B cell (primary cell): ENCODE data around the gene ANO5. TPM values are rescaled to one million over a fixed set of nuclear protein-coding genes. Genes with fewer than 3 reads are reported as not detected.

Experiments used
- ATAC-seq: fragments of 200-7000 bp; cut with Tn5 transposase; one replicate; pipeline ENCODE4 v1.10.0; 2021; ENCODE audit warnings: low read depth, mild to moderate bottlenecking, moderate number of reproducible peaks, moderate library complexity
- CTCF ChIA-PET: fragments of 350-600 bp; sonication (Branson Sonifier 250); formaldehyde crosslinking; loops from one replicate; lab custom pipeline; 2021; ENCODE audit warnings: antibody characterized with exemption, inconsistent platforms; lab: Charles Lee
- POLR2A ChIA-PET: fragments of 350-600 bp; sonication (Branson Sonifier 250); formaldehyde crosslinking; loops from one replicate; lab custom pipeline; 2021; ENCODE audit warnings: antibody characterized with exemption; lab: Charles Lee
- DNase-seq: peaks from one replicate; pipeline ENCODE4 v3.0.0; 2013
- H2AFZ ChIP-seq: 2 replicates; pipeline ENCODE4 v1.6.1; 2012; ENCODE audit warnings: mild to moderate bottlenecking, low read depth, low read length; ENCODE audit not compliant: insufficient read depth, poor library complexity, severe bottlenecking
- H3K27ac ChIP-seq, 2 donors: 1 replicate in 1 of 2; 2 replicates in 1 of 2; pipeline ENCODE4 v1.5.1; 2012 to 2013; ENCODE audit warnings: low read length in 2 of 2, mild to moderate bottlenecking in 2 of 2, moderate library complexity in 1 of 2
- H3K27me3 ChIP-seq, 4 experiments: fragments of 200-600 bp in 1 of 4; sonication (generic) in 1 of 4; replicated peaks in 1 of 4; 1 replicate in 2 of 4; 2 replicates in 2 of 4; pipeline versions ENCODE4 v1.6.1 to v1.7.0; 2013 to 2016; ENCODE audit warnings: low read length in 3 of 4, mild to moderate bottlenecking in 2 of 4, mixed read lengths in 1 of 4, moderate library complexity in 1 of 4; ENCODE audit not compliant: insufficient read depth in 4 of 4, control insufficient read depth in 3 of 4; ENCODE audit errors: control extremely low read depth in 1 of 4
- H3K36me3 ChIP-seq, 2 experiments: replicated peaks in 1 of 2; 1 replicate in 1 of 2; 2 replicates in 1 of 2; pipeline versions ENCODE4 v1.6.1 to v1.7.1; 2013; ENCODE audit warnings: low read length in 1 of 2; ENCODE audit not compliant: insufficient read depth in 2 of 2, control insufficient read depth in 1 of 2; ENCODE audit errors: control extremely low read depth in 1 of 2, extremely low read depth in 1 of 2
- H3K4me1 ChIP-seq, 2 donors: fragments of 200-600 bp in 1 of 2; sonication (generic) in 1 of 2; 1 replicate in 1 of 2; 2 replicates in 1 of 2; pipeline versions ENCODE4 v1.5.1 to v1.6.1; 2013 to 2017; ENCODE audit warnings: low read length in 2 of 2; ENCODE audit not compliant: control insufficient read depth in 2 of 2, insufficient read depth in 2 of 2
- H3K4me2 ChIP-seq: replicated peaks from 2 replicates; pipeline ENCODE3; 2012; ENCODE audit warnings: mild to moderate bottlenecking, low read depth, low read length; ENCODE audit not compliant: poor library complexity, severe bottlenecking
- H3K4me3 ChIP-seq, 5 experiments: fragments of 200-600 bp in 1 of 5; sonication (generic) in 1 of 5; 1 replicate in 3 of 5; 2 replicates in 2 of 5; pipeline versions ENCODE4 v1.5.1 to v1.7.0; 2011 to 2016; ENCODE audit warnings: low read length in 4 of 5, mild to moderate bottlenecking in 4 of 5, low read depth in 2 of 5, control low read depth in 1 of 5, moderate library complexity in 1 of 5; ENCODE audit not compliant: insufficient read depth in 1 of 5; ENCODE audit errors: control extremely low read depth in 1 of 5, extremely low read depth in 1 of 5
- H3K79me2 ChIP-seq: fragments of 200-600 bp; sonication (generic); one replicate; pipeline ENCODE4 v1.6.0; 2016; ENCODE audit warnings: low read length; ENCODE audit not compliant: control insufficient read depth, insufficient read depth
- H3K9ac ChIP-seq: fragments of 200-600 bp; sonication (generic); 2 replicates; pipeline ENCODE4 v1.6.1; 2017; ENCODE audit warnings: mild to moderate bottlenecking, low read length, moderate library complexity
- H3K9me3 ChIP-seq, 3 donors: one replicate each; pipeline versions ENCODE4 v1.6.1 to v1.7.1; 2013; ENCODE audit warnings: low read length in 2 of 3; ENCODE audit not compliant: control insufficient read depth in 2 of 3, insufficient read depth in 1 of 3; ENCODE audit errors: control extremely low read depth in 1 of 3
- H4K20me1 ChIP-seq: 2 replicates; pipeline ENCODE4 v1.6.0; 2012; ENCODE audit warnings: mild to moderate bottlenecking, low read length; ENCODE audit not compliant: insufficient read depth, control insufficient read depth, poor library complexity, severe bottlenecking
- H3K27ac Mint-ChIP-seq: one replicate; pipeline ENCODE4 v1.8.0; 2021; ENCODE audit warnings: mixed read lengths
- H3K27me3 Mint-ChIP-seq: one replicate; pipeline ENCODE4 v1.8.0; 2021; ENCODE audit warnings: mixed read lengths
- H3K4me1 Mint-ChIP-seq: one replicate; pipeline ENCODE4 v1.8.0; 2021; ENCODE audit warnings: mixed read lengths
- H3K4me3 Mint-ChIP-seq: one replicate; pipeline ENCODE4 v1.8.0; 2021; ENCODE audit warnings: mixed read lengths
- H3K9me3 Mint-ChIP-seq: one replicate; pipeline ENCODE4 v1.8.0; 2022; ENCODE audit warnings: mixed read lengths; ENCODE audit not compliant: insufficient read depth
- CTCF ChIP-seq: fragments of 200-600 bp; IDR thresholded peaks from one replicate; pipeline ENCODE4 v1.8.0; 2022; ENCODE audit warnings: antibody characterized with exemption, mild to moderate bottlenecking
- EZH2 ChIP-seq: IDR thresholded peaks from 2 replicates; pipeline ENCODE4 v1.6.1; 2012; ENCODE audit warnings: borderline replicate concordance, low read depth, mild to moderate bottlenecking, moderate library complexity, low read length; ENCODE audit not compliant: insufficient read depth, poor library complexity, severe bottlenecking
- WGBS: methylation state at CpG from one replicate; pipeline ENCODE4 v1.1.5; 2013; ENCODE audit warnings: missing lambda C conversion rate; ENCODE audit not compliant: insufficient coverage; 5-methylcytosine and 5-hydroxymethylcytosine counted together
- intact Hi-C: fragments of 100-400 bp; cut with micrococcal nuclease; formaldehyde crosslinking; loops from one replicate; pipeline ENCODE4 v1.10.0; 2022
- polyA plus RNA-seq: library from polyadenylated mRNA; depleted of rRNA; stranded (reverse); fragments of >200 nt; gene quantifications from 2 replicates; pipeline ENCODE4 v1.2.3, GENCODE V29; 2012
- total RNA-seq, 2 donors: library from RNA; stranded (reverse); fragments of 120-200 nt in 1 of 2; gene quantifications; 1 replicate in 1 of 2; 2 replicates in 1 of 2; pipeline versions ENCODE4 v1.2.3 to v1.2.4, GENCODE V29; 2013 to 2022

The ANO5 gene
- total and polyA plus RNA-seq, 2 donors (not counting 1 experiment from before 2014, with no cell fraction given): not detected

DNA sequence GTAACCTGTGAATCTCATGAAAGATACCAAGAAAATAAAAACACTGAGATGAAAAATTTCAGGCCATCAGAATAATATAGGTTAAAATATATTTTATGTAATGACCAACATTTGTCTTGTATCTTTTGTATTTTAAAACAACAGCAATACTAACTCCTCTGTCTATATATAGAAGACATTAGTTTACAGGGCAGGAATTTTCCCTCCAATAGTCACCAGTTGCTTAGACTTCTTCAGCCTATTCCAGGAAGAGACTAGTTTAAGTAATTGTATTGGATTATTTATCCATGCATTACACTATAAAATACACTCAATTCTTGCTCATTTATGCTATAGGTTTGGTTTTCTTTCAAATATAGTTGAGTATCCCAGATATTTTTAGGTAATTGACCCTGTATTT is 24.1 kb downstream of the ANO5 start:
- no peaks in the 10 kb centered on the region for H3K27me3 Mint-ChIP-seq
- Histone ChIP-seq H3K36me3 (no peaks in the 10 kb centered on the region), H4K20me1 (no peaks in the 10 kb centered on the region), H2AFZ (no peak overlapping the region), H3K79me2 (no peaks in the 10 kb centered on the region), H3K4me2 (no peak overlapping the region), H3K9ac (no peak overlapping the region), H3K4me1 (no peaks in the 10 kb centered on the region), H3K9me3 (no peaks in the 10 kb centered on the region), H3K27me3 (no peaks in the 10 kb centered on the region), H3K4me3 (no peak overlapping the region), H3K27ac (no peak overlapping the region)
- DNase-seq (no peak), ATAC-seq (no peak)
- H3K4me1 Mint-ChIP-seq: no peaks in the 10 kb centered on the region
- ChIA-PET POLR2A (no interaction called here), CTCF (no interaction called here)
- no peak overlapping the region for H3K4me3 Mint-ChIP-seq
- TF ChIP-seq EZH2 (no peak), CTCF (no peak)
- intact Hi-C loops: no loop called here
- no peak overlapping the region for H3K27ac Mint-ChIP-seq
- no peaks in the 10 kb centered on the region for H3K9me3 Mint-ChIP-seq

GRCh38 chr11:22221143-22221542 is 28.3 kb downstream of the ANO5 start:
- no peak for DNase-seq
- TF ChIP-seq EZH2: no peak
- no peak for TF ChIP-seq CTCF
- ChIA-PET CTCF (no interaction called here), POLR2A (no interaction called here)
- Histone ChIP-seq H3K4me1 (no peaks in the 10 kb centered on the region), H3K9ac (no peak overlapping the region), H3K79me2 (no peaks in the 10 kb centered on the region), H3K36me3 (no peaks in the 10 kb centered on the region), H3K27me3 (no peaks in the 10 kb centered on the region), H2AFZ (no peak overlapping the region), H4K20me1 (no peaks in the 10 kb centered on the region), H3K27ac (no peak overlapping the region), H3K4me2 (no peak overlapping the region), H3K4me3 (no peak overlapping the region), H3K9me3 (no peaks in the 10 kb centered on the region)
- no peak overlapping the region for H3K4me3 Mint-ChIP-seq
- no peaks in the 10 kb centered on the region for H3K9me3 Mint-ChIP-seq
- intact Hi-C loops: no loop called here
- H3K4me1 Mint-ChIP-seq: no peaks in the 10 kb centered on the region
- H3K27ac Mint-ChIP-seq: no peak overlapping the region
- H3K27me3 Mint-ChIP-seq: no peaks in the 10 kb centered on the region
- WGBS: no CpG with 5 or more reads among the region's 3 CpGs
- ATAC-seq: no peak
